Gastroesophageal sphincter (tissue), 3 donors: Measurements from ENCODE around the gene KRT84.

Experiments used
- CTCF ChIP-seq, 4 experiments: fragments of 200-600 bp in 2 of 4; fragments of 450-650 bp in 2 of 4; sonication (generic) in 1 of 4; IDR thresholded peaks; one replicate each; pipeline ENCODE4 v1.5.1; 2017 to 2019; ENCODE audit warnings: antibody characterized with exemption in 4 of 4, mild to moderate bottlenecking in 2 of 4, moderate library complexity in 2 of 4
- POLR2AphosphoS5 ChIP-seq: sonication (generic); formaldehyde crosslinking; IDR thresholded peaks from one replicate; pipeline ENCODE4 v1.6.1; 2017; ENCODE audit warnings: antibody characterized with exemption

GRCh38 chr12:52399756-52400155, 14.3 kb upstream of the KRT84 start:
- TF ChIP-seq CTCF (IDR thresholded peaks at IDR 0.05) (no peak), POLR2AphosphoS5 (no peak)
